Panc1 (cell line): Measurements from ENCODE around the gene SLC29A2. TPM values are rescaled to one million over a fixed set of nuclear protein-coding genes. Genes with fewer than 3 reads are reported as not detected.

Source experiments
- ATAC-seq: fragments of 200-7000 bp; cut with Tn5 transposase; 2 replicates; pipeline ENCODE4 v1.9.1; 2020; ENCODE audit warnings: mild to moderate bottlenecking, moderate library complexity
- BruUV-seq: library from RNA; stranded (reverse); fragments of 400-500 nt; replicated peaks from 2 replicates; lab custom pipeline; 2021; lab: Mats Ljungman, UMichigan
- CTCF ChIA-PET: fragments of 300-600 bp; sonication (Branson Sonifier 250); formaldehyde crosslinking; loops from one replicate; lab custom pipeline; 2022; ENCODE audit warnings: antibody characterized with exemption; lab: Charles Lee
- POLR2A ChIA-PET: fragments of 300-600 bp; sonication (Branson Sonifier 250); formaldehyde crosslinking; loops from one replicate; lab custom pipeline; 2022; ENCODE audit warnings: antibody characterized with exemption; lab: Charles Lee
- DNase-seq: peaks from one replicate; pipeline ENCODE4 v3.0.0-alpha.2; 2010; ENCODE audit warnings: low read depth, low spot score
- H3K27ac ChIP-seq: 2 replicates; pipeline ENCODE4 v1.5.1; 2011; ENCODE audit warnings: mild to moderate bottlenecking, low read length, inconsistent platforms
- H3K27me3 ChIP-seq: fragments of 200-500 bp; sonication (Bioruptor generic); 2 replicates; pipeline ENCODE4 v1.6.0; 2014; ENCODE audit warnings: low read length, inconsistent platforms; ENCODE audit not compliant: control insufficient read depth, insufficient read depth
- H3K36me3 ChIP-seq: fragments of 200-500 bp; sonication (Bioruptor generic); 2 replicates; pipeline ENCODE4 v1.5.1; 2014; ENCODE audit warnings: inconsistent platforms, mild to moderate bottlenecking, low read length, moderate library complexity; ENCODE audit not compliant: control insufficient read depth, insufficient read depth
- H3K4me1 ChIP-seq: 2 replicates; pipeline ENCODE4 v1.5.1; 2011; ENCODE audit warnings: inconsistent platforms, mild to moderate bottlenecking, low read length, moderate library complexity; ENCODE audit not compliant: control insufficient read depth, insufficient read depth
- H3K4me3 ChIP-seq, 2 experiments: 2 replicates each; pipeline ENCODE4 v1.5.1; 2011 to 2012; ENCODE audit warnings: low read depth in 2 of 2, low read length in 2 of 2, mild to moderate bottlenecking in 2 of 2, inconsistent platforms in 1 of 2, moderate library complexity in 1 of 2
- H3K9me3 ChIP-seq: fragments of 200-500 bp; sonication (Bioruptor generic); 2 replicates; pipeline ENCODE4 v1.5.1; 2014; ENCODE audit warnings: low read depth, mild to moderate bottlenecking, inconsistent platforms, low read length, moderate library complexity; ENCODE audit not compliant: control insufficient read depth, insufficient read depth
- CTCF ChIP-seq: fragments of 450-650 bp; IDR thresholded peaks from 2 replicates; pipeline ENCODE4 v1.5.1; 2017; ENCODE audit warnings: mild to moderate bottlenecking
- POLR2AphosphoS5 ChIP-seq: IDR thresholded peaks from 2 replicates; pipeline ENCODE4 v1.6.1; 2012; ENCODE audit warnings: mild to moderate bottlenecking, low read depth, low read length, moderate library complexity
- SIN3A ChIP-seq: IDR thresholded peaks from 2 replicates; pipeline ENCODE4 v1.6.1; 2012; ENCODE audit warnings: low read depth, mild to moderate bottlenecking, low read length, moderate library complexity, borderline replicate concordance; ENCODE audit not compliant: insufficient read depth
- in situ Hi-C: cut with HindIII; loops from 2 replicates; pipeline ENCODE4 v1.10.0; 2016; ENCODE audit warnings: low sequenced_read_pairs, low pct_unique_long_range_greater_than_20kb
- intact Hi-C: fragments of 100-400 bp; cut with micrococcal nuclease; formaldehyde crosslinking; loops from one replicate; pipeline ENCODE4 v1.10.0; 2022; ENCODE audit not compliant: unreplicated experiment
- total RNA-seq: library from RNA; stranded (reverse); gene quantifications from one replicate; pipeline ENCODE4 v1.2.1, GENCODE V29; 2021; ENCODE audit not compliant: unreplicated experiment
- TF ChIP-seq, protein P1 (sequence below), 2 experiments: IDR thresholded peaks; 2 replicates each; pipeline ENCODE4 v1.6.1; 2011 to 2012; ENCODE audit warnings: low read depth in 2 of 2, control low read depth in 1 of 2, low read length in 1 of 2, mild to moderate bottlenecking in 1 of 2, moderate library complexity in 1 of 2; ENCODE audit not compliant: insufficient read depth in 1 of 2

SLC29A2 gene
- total RNA-seq, 1 experiment from 2014 or later, result 28.3 TPM

DNA sequence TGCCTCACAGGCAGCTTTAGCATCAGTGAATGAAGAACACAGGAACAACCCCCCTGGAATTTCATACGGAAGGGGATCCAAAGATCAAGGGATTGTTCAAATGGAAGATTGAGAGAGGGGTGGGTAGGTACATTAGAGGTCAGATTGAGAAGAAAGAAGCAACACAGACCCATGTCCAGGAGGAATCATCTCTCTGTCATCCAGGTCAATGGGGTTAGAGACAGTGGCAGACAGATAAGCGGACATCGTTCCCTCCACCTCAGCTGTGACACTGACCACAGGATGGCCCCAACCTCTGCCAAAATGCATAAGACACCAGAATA is 47.4 kb upstream of the SLC29A2 start:
- CTCF ChIA-PET, result no interaction called here
- BruUV-seq, result no TSS peak
- TF ChIP-seq, protein P1, sequence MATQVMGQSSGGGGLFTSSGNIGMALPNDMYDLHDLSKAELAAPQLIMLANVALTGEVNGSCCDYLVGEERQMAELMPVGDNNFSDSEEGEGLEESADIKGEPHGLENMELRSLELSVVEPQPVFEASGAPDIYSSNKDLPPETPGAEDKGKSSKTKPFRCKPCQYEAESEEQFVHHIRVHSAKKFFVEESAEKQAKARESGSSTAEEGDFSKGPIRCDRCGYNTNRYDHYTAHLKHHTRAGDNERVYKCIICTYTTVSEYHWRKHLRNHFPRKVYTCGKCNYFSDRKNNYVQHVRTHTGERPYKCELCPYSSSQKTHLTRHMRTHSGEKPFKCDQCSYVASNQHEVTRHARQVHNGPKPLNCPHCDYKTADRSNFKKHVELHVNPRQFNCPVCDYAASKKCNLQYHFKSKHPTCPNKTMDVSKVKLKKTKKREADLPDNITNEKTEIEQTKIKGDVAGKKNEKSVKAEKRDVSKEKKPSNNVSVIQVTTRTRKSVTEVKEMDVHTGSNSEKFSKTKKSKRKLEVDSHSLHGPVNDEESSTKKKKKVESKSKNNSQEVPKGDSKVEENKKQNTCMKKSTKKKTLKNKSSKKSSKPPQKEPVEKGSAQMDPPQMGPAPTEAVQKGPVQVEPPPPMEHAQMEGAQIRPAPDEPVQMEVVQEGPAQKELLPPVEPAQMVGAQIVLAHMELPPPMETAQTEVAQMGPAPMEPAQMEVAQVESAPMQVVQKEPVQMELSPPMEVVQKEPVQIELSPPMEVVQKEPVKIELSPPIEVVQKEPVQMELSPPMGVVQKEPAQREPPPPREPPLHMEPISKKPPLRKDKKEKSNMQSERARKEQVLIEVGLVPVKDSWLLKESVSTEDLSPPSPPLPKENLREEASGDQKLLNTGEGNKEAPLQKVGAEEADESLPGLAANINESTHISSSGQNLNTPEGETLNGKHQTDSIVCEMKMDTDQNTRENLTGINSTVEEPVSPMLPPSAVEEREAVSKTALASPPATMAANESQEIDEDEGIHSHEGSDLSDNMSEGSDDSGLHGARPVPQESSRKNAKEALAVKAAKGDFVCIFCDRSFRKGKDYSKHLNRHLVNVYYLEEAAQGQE (IDR thresholded peaks at IDR 0.05; ENCODE audit: insufficient read depth in 1 of 2, low read depth in 2 of 2, low read length in 1 of 2), result peak in 1 of 2 experiments; percentile 71; a peak in 2 of 4 replicates
- TF ChIP-seq SIN3A, result no peak
- H3K27ac ChIP-seq, result no peak overlapping the region
- no peak overlapping the region for H3K4me3 ChIP-seq
- H3K4me1 ChIP-seq, result 0 out of 2 replicates have a peak, but pooled peaks cover 4% of the 10 kb centered on the region
- POLR2A ChIA-PET, result no interaction called here
- H3K27me3 ChIP-seq, result peaks cover 27% of the 10 kb centered on the region
- H3K36me3 ChIP-seq, result no peaks in the 10 kb centered on the region
- DNase-seq (no peak), ATAC-seq (no peak)
- H3K9me3 ChIP-seq, result no peaks in the 10 kb centered on the region
- intact Hi-C loops, result no loop called here
- in situ Hi-C loops, result no loop called here

DNA sequence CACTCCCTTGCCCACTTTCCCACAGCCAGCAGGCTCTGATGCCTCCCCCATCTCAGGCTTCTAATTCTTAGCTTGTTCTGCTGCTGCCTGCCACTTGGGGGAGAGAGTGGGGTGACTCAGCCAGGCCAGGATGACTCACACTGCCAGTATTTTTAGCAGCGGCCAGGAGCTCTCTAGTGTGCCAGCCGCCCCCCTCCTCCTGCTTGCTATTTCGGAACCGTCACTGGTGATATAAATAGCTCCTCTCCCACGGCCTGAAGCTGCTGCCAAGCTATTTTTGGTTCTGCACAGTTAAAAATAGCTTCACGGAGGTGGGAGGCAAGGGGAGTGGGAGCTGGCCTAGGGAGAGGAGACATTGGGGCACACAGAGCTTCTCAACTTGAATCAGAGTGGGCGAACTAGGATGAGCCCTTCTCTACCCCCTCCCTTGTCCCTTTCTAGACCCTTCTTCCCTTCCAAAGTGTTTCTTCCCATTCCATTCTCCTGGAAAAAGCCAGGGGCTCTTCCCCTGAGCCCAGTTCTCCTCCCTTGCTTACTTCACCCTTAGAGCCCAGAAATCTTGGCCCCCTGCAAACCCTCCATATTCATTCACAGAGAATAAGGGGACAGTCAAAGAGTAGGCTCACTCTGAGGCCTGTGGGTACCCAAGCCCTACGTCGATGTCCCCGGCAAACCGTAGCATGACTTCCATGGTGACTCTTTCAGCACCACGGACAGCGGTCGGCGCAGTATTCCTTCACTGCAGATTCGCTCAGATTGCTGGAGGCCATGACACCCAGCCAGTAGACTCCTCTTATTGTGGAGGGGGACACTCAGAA is 46.8 kb upstream of the SLC29A2 start:
- H3K36me3 ChIP-seq, result no peaks in the 10 kb centered on the region
- H3K9me3 ChIP-seq, result no peaks in the 10 kb centered on the region
- peaks cover 27% of the 10 kb centered on the region for H3K27me3 ChIP-seq
- TF ChIP-seq, protein P1 (IDR thresholded peaks at IDR 0.05; ENCODE audit: insufficient read depth in 1 of 2, low read depth in 2 of 2, low read length in 1 of 2), result peak; percentile 99 to 100
- TF ChIP-seq POLR2AphosphoS5, result no peak
- intact Hi-C loops, result no loop called here
- POLR2A ChIA-PET, result no interaction called here
- no TSS peak for BruUV-seq
- 0 out of 2 replicates have a peak, but pooled peaks cover 4% of the 10 kb centered on the region for H3K4me1 ChIP-seq
- CTCF ChIA-PET, result interaction anchor here (1.1 kb wide), 2 partner anchors 11 kb away, joined by 3 to 13 read pairs; no protein-coding TSS in a partner anchor
- DNase-seq (peak; percentile 51), ATAC-seq (peak; percentile 84)
- H3K4me3 ChIP-seq, result no peak overlapping the region
- H3K27ac ChIP-seq, result no peak overlapping the region
- in situ Hi-C loops, result no loop called here

- H3K27me3 ChIP-seq, result peaks cover 22% of the 10 kb centered on the region
- CTCF ChIA-PET, result no interaction called here
- in situ Hi-C loops, result no loop called here
Measured at GRCh38 chr11:66417000-66417399, 45.4 kb upstream of the SLC29A2 start.

More at GRCh38 chr11:66417000-66417399, 45.4 kb upstream of the SLC29A2 start:
- ATAC-seq, result no peak
- TF ChIP-seq SIN3A (no peak), CTCF (no peak)
- TF ChIP-seq, protein P1 (IDR thresholded peaks at IDR 0.05; ENCODE audit: insufficient read depth in 1 of 2, low read depth in 2 of 2, low read length in 1 of 2), result 0 out of 4 replicates have a peak, but pooled peaks of 1 of the 2 experiments have one; percentile 37
- Histone ChIP-seq H3K4me3 (no peak overlapping the region), H3K36me3 (no peaks in the 10 kb centered on the region), H3K4me1 (0 out of 2 replicates have a peak, but pooled peaks cover 4% of the 10 kb centered on the region), H3K27ac (no peak overlapping the region), H3K9me3 (no peaks in the 10 kb centered on the region)
- intact Hi-C loops, result no loop called here
- DNase-seq, result no peak
- POLR2A ChIA-PET, result no interaction called here
- no TSS peak for BruUV-seq
